Measurements from ENCODE around the gene EMSY.
"Not testable (repeated sequence)": the region's sequence is repeated elsewhere in the genome, so short reads cannot be mapped to it uniquely, and the experiment has no call there.

EMSY gene

GRCh38 chr11:76577921-76578653 lies 133.3 kb downstream of the EMSY start:
- no peak for TF ChIP-seq CTCF (IDR thresholded peaks at IDR 0.05; ENCODE audit: control insufficient read depth, insufficient read depth, low read depth, low read length, missing control alignments)
- H3K4me3 ChIP-seq (ENCODE audit: control insufficient read depth, low read depth, low read length): no peak overlapping the region
- no peak for DNase-seq (ENCODE audit: low read depth)

- no peak for DNase-seq (ENCODE audit: low read depth)
- H3K4me3 ChIP-seq (ENCODE audit: control insufficient read depth, low read depth, low read length): no peak overlapping the region
- TF ChIP-seq CTCF (IDR thresholded peaks at IDR 0.05; ENCODE audit: control insufficient read depth, insufficient read depth, low read depth, low read length, missing control alignments): no peak
These were observed 133.8 kb downstream of the EMSY start for GRCh38 chr11:76578654-76579055.

GRCh38 chr11:76579056-76579751 lies 134.4 kb downstream of the EMSY start:
- DNase-seq (ENCODE audit: low read depth): no peak
- H3K4me3 ChIP-seq (ENCODE audit: control insufficient read depth, low read depth, low read length): no peak overlapping the region
- TF ChIP-seq CTCF (IDR thresholded peaks at IDR 0.05; ENCODE audit: control insufficient read depth, insufficient read depth, low read depth, low read length, missing control alignments): no peak

- no peak overlapping the region for H3K4me3 ChIP-seq (ENCODE audit: control insufficient read depth, low read depth, low read length)
- TF ChIP-seq CTCF (IDR thresholded peaks at IDR 0.05; ENCODE audit: control insufficient read depth, insufficient read depth, low read depth, low read length, missing control alignments): no peak
- no peak for DNase-seq (ENCODE audit: low read depth)
These were observed 134.9 kb downstream of the EMSY start for GRCh38 chr11:76579752-76580151.

- DNase-seq (ENCODE audit: low read depth): not testable (repeated sequence)
These were observed 137.7 kb downstream of the EMSY start for GRCh38 chr11:76582471-76582870.

GRCh38 chr11:76587820-76588454 lies 143.1 kb downstream of the EMSY start:
- TF ChIP-seq CTCF (IDR thresholded peaks at IDR 0.05; ENCODE audit: control insufficient read depth, insufficient read depth, low read depth, low read length, missing control alignments): no peak
- no peak overlapping the region for H3K4me3 ChIP-seq (ENCODE audit: control insufficient read depth, low read depth, low read length)
- DNase-seq (ENCODE audit: low read depth): no peak

More at GRCh38 chr11:76582471-76582870, 137.7 kb downstream of the EMSY start:
- not testable (repeated sequence) for H3K4me3 ChIP-seq (ENCODE audit: control insufficient read depth, low read depth, low read length)

Data from AG09309 (cell line).